DMS53 (cell line): ENCODE results near the gene COL18A1.
"Not testable (repeated sequence)": the region's sequence is repeated elsewhere in the genome, so short reads cannot be mapped to it uniquely, and the experiment has no call there.

Experiments
- DNase-seq: peaks from one replicate; lab custom pipeline; 2025; lab: John Stamatoyannopoulos, UW

Gene COL18A1

GRCh38 chr21:45427331-45428271 is 22.6 kb downstream of the COL18A1 start:
- DNase-seq, result peak; percentile 18

- DNase-seq, result no peak
These were observed 23.6 kb downstream of the COL18A1 start for GRCh38 chr21:45428534-45428933.

GRCh38 chr21:45429221-45430175 is 24.5 kb downstream of the COL18A1 start:
- no peak for DNase-seq

- no peak for DNase-seq
These were observed 25.8 kb downstream of the COL18A1 start for GRCh38 chr21:45430521-45431501.

GRCh38 chr21:45431781-45432572 is 27.0 kb downstream of the COL18A1 start:
- no peak for DNase-seq

GRCh38 chr21:45432575-45433255 is 27.8 kb downstream of the COL18A1 start:
- DNase-seq, result no peak

GRCh38 chr21:45433301-45433700 is 28.3 kb downstream of the COL18A1 start:
- no peak for DNase-seq

GRCh38 chr21:45433911-45434644 is 29.1 kb downstream of the COL18A1 start:
- no peak for DNase-seq

- DNase-seq, result no peak
These were observed 29.8 kb downstream of the COL18A1 start for GRCh38 chr21:45434645-45435217.

GRCh38 chr21:45435405-45435981 is 30.5 kb downstream of the COL18A1 start:
- no peak for DNase-seq

GRCh38 chr21:45436351-45437065 is 31.5 kb downstream of the COL18A1 start:
- DNase-seq, result no peak

GRCh38 chr21:45437844-45438243 is 32.9 kb downstream of the COL18A1 start:
- DNase-seq, result not testable (repeated sequence)

- DNase-seq, result no peak
These were observed 33.6 kb downstream of the COL18A1 start for GRCh38 chr21:45438391-45439145.

- DNase-seq, result peak; percentile 70
These were observed 34.4 kb downstream of the COL18A1 start for GRCh38 chr21:45439161-45439872.

- peak; percentile 14 for DNase-seq
These were observed 35.0 kb downstream of the COL18A1 start for GRCh38 chr21:45439901-45440461.

GRCh38 chr21:45440736-45441350 is 35.9 kb downstream of the COL18A1 start:
- no peak for DNase-seq
